AG04449 (cell line): ENCODE measurements around the gene IL15RA.

Source experiments
- CTCF ChIA-PET: fragments of 350-600 bp; formaldehyde crosslinking; extraction: SDS; loops from one replicate; lab custom pipeline; 2021; ENCODE audit warnings: antibody characterized with exemption; lab: Yijun Ruan, JAX
- POLR2A ChIA-PET: fragments of 400-600, 350-600 bp; formaldehyde crosslinking; extraction: SDS; loops from one replicate; lab custom pipeline; 2020; ENCODE audit warnings: antibody characterized with exemption, inconsistent platforms; lab: Yijun Ruan, JAX
- DNase-seq: peaks from one replicate; pipeline ENCODE4 v3.0.0-alpha.2; 2010; ENCODE audit warnings: low read depth, low spot score
- H3K4me3 ChIP-seq: 2 replicates; pipeline ENCODE4 v1.5.1; 2011; ENCODE audit warnings: low read depth, mild to moderate bottlenecking, control low read depth, low read length
- CTCF ChIP-seq: IDR thresholded peaks from one replicate; pipeline ENCODE4 v1.5.1; 2011; ENCODE audit warnings: mild to moderate bottlenecking, moderate library complexity, low read length, control low read depth, inconsistent platforms; ENCODE audit not compliant: insufficient read depth; ENCODE audit errors: missing control alignments

IL15RA gene

GRCh38 chr10:5999440-6000165 is 22.3 kb upstream of the IL15RA start:
- CTCF ChIA-PET: no interaction called here
- no peak for TF ChIP-seq CTCF
- POLR2A ChIA-PET: no interaction called here
- no peak for DNase-seq
- no peak overlapping the region for H3K4me3 ChIP-seq

DNA sequence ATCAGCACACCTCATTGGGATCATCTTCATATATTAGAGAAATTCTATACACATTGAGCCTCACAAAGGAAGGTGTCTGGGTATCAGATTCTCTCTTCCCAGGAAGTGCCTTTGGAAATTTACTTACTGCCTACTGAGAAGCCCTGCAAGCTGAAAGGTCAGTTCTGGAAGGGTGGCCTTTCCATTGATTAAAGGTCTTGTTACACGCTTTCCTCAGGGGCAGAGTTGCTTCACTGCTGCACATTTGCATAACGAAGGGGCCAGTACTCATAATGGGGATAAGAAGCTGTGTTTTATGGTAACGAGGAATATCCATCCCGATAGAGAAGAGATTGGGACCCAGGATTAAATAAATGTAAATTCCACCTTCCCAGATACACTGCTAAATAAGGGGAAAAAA is 19.4 kb upstream of the IL15RA start:
- H3K4me3 ChIP-seq: no peak overlapping the region
- no peak for TF ChIP-seq CTCF
- POLR2A ChIA-PET: no interaction called here

DNA sequence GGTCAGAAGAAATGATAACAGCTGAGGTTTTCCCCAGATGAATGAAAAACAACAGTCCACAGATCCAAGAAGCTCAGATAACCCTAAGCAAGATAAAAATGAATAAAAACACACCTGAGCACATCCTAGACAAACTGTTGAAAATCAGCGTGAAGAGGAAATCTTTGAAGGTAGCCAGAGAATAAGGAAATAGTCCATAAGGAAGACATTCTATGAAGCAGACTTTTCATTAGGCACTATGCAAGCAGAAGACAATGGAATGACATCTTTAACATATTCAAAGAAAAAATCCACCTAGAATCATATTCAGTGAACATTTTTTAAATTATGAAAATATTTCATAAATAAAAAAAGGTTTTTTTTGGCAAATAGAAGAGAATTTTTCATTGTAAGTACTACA is 15.1 kb upstream of the IL15RA start:
- DNase-seq: no peak
- ChIA-PET POLR2A (no interaction called here), CTCF (interaction anchor here (1.5 to 3.7 kb wide), 2 partner anchors 22 to 410 kb away, joined by 3 to 17 read pairs; no protein-coding TSS in a partner anchor)
- TF ChIP-seq CTCF: no peak
- no peak overlapping the region for H3K4me3 ChIP-seq

More for the DNA sequence above, 19.4 kb upstream of the IL15RA start:
- DNase-seq: no peak
- CTCF ChIA-PET: interaction anchor here (0.6 kb wide), 1 partner anchor 682 kb away, joined by 3 read pairs; no protein-coding TSS in a partner anchor

DNA sequence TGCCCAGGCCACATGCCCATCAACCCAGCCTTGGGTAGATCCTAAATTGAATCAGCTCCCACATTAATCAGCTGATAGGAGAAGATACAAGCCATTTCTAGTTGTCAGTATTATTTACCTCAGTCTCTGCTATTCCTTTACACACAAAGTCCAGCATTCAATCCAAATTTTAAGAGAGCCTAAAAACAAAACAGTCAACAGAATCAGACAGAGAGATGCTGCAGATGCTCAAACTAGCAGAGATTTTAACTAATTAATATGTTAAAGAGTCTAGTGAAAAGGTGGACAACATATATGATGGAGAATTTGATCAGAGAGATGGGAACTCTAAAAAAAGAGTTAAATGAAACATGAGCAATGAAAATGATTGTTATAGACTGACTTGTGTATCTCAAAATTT is 14.4 kb upstream of the IL15RA start:
- CTCF ChIA-PET: interaction anchor here (3.7 kb wide), 1 partner anchor 23 kb away, joined by 17 read pairs; no protein-coding TSS in a partner anchor
- POLR2A ChIA-PET: no interaction called here
- no peak for TF ChIP-seq CTCF
- DNase-seq: no peak
- H3K4me3 ChIP-seq: no peak overlapping the region

GRCh38 chr10:5989756-5990155 is 12.4 kb upstream of the IL15RA start:
- TF ChIP-seq CTCF: no peak
- no peak for DNase-seq
- POLR2A ChIA-PET: no interaction called here
- CTCF ChIA-PET: interaction anchor here (0.7 kb wide), 1 partner anchor 96 kb away, joined by 3 read pairs; no protein-coding TSS in a partner anchor
- no peak overlapping the region for H3K4me3 ChIP-seq

GRCh38 chr10:5988336-5988920 is 11.1 kb upstream of the IL15RA start:
- TF ChIP-seq CTCF: no peak
- no peak for DNase-seq
- ChIA-PET CTCF (interaction anchor here (1.6 kb wide), 1 partner anchor 25 kb away, joined by 5 read pairs; no protein-coding TSS in a partner anchor), POLR2A (no interaction called here)
- no peak overlapping the region for H3K4me3 ChIP-seq
